A172 (cell line): ENCODE results near the gene TSPYL2. TPM values are rescaled to one million over a fixed set of nuclear protein-coding genes. Genes with fewer than 3 reads are reported as not detected.

Experiments
- DNase-seq: peaks from one replicate; pipeline ENCODE4 v3.0.0-alpha.2; 2015; ENCODE audit warnings: low spot score
- total RNA-seq: library from RNA; depleted of rRNA; stranded (reverse); fragments of >200 nt; shearing (Covaris generic); gene quantifications from 2 replicates; pipeline ENCODE4 v1.2.3, GENCODE V29; 2014; rRNA removed

Gene TSPYL2
- total RNA-seq: 8.5 and 9.4 TPM in 2 replicates

- DNase-seq: peak; percentile 87
These were observed at the start of gene TSPYL2 for GRCh38 chrX:53081925-53082772. TSPYL2 (plus strand) TSS chrX:53082367; CDS start chrX:53082499, 132 bp downstream.

- no peak for DNase-seq
These were observed 46.0 kb upstream of the TSPYL2 start for GRCh38 chrX:53036149-53036548.

- no peak for DNase-seq
These were observed 42.9 kb upstream of the TSPYL2 start for GRCh38 chrX:53039236-53039635.

DNA sequence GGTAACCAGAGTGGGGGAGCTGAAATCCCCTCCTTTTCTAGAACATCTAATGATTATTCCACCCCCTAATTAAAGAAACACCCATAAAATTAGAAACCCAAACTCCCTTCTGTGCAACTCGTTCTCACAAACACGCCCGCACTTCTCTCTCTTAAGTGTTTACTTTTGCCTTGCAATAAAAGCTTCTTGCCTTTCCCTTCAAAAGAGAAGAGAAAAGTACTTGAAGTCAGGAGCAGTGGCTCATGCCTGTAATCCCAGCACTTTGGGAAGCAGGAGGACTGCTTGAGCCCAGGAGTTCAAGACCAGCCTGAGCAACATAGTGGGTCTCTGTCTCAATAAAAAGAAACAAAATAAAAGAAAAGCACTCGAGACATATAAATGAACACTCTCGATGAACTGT lies 37.2 kb upstream of the TSPYL2 start:
- DNase-seq: no peak

DNA sequence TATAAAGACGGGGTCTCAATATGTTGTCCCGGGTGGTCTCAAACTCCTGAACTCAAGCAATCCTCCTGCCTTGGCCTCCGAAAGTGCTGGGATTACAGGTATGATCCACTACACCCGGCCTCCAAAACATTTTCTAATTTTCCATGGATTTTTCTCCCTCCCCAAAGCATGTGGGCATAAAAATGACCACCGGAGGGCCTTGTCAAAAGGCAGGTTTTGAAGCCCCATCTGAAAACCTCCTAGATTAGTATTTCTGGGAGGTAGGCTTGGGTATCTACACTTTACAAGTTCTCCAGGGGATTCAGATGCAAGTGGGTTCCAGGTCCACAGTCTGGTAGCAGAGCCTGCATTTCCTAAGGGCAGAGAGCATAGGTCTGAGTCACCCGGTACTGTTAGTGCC lies 34.9 kb upstream of the TSPYL2 start:
- no peak for DNase-seq

- DNase-seq: peak; percentile 37
These were observed 33.7 kb upstream of the TSPYL2 start, which contains the start of gene GPR173 for GRCh38 chrX:53048169-53049126. GPR173 (plus strand) TSS chrX:53048789; CDS start chrX:53076622, 27,833 bp downstream.

DNA sequence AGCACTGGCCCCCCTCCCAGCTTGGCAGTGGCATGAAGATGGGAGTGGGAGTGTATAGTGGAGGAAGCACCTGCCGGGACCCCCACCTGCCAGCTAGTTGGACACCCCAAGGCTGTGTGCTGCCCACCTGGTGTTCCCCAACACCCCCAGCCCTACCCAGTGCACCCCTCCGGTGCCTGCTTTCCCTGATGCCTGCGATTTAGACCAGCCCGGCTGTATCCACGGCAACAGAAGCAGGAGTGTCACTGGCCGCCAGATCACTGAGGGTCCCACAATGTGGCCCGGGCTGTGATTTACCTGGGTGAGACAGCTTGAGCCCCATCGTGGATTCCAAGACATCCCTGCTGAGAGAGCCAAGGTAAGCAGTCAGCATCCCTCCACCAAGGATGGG lies 33.0 kb upstream of the TSPYL2 start:
- DNase-seq: no peak

DNA sequence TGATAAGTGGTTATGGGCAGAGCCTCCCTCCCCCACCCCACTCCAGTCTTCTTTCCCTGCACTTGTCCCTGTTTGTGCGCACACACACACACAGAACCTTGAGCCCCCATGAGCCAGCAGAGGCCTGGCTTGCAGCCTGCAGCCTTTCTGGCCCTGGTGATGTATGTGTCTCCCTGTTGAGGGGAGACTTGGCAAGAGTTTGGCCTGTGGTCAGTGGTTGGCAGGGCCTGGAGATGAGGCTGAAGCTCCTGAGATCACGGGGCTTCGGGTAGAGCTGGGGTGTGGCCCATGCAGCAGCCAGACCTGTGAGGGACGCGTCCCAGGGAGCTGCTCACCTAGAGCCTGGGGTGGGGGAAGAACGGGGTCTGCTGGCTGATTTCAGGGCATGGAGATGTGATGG lies 31.3 kb upstream of the TSPYL2 start:
- no peak for DNase-seq

GRCh38 chrX:53055244-53055849 lies 26.8 kb upstream of the TSPYL2 start:
- no peak for DNase-seq

DNA sequence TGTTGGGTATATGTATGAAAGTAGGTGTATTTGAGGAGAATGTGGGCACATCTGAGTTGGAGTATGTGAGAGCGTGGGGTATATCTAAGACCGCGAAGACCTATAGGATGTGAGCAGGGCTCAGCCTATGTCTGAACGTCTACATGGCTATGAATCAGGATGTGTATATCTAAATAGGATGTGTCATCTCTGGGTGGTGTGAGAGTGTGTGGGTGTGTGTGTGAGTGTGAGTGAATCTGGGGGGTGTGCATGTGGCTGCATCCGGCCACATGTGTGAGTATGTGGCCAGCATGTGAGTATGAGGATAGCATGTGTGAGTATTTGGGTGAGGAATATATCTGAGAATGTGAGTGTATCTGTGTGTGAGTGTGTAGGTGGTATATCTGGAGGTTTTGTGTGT lies 25.9 kb upstream of the TSPYL2 start:
- no peak for DNase-seq

DNA sequence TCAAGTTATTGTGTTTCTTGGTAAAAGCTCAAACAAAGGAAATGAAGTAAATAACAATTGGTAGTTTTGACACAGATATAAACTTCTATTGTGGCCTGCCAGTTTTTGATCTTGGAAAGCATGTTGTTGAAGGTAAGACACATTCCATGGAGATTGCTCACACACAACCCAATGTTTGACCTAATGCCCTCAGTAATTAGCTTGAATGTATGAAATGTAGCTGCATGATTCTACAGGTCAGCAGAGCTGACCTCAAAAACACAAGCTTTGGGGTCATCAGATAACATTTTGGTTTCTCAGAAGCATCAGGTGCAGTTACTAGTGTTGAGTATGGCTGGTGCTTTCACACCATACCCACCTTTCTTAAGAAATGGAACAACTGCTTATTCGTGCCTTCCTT lies 17.1 kb upstream of the TSPYL2 start:
- DNase-seq: peak; percentile 22

DNA sequence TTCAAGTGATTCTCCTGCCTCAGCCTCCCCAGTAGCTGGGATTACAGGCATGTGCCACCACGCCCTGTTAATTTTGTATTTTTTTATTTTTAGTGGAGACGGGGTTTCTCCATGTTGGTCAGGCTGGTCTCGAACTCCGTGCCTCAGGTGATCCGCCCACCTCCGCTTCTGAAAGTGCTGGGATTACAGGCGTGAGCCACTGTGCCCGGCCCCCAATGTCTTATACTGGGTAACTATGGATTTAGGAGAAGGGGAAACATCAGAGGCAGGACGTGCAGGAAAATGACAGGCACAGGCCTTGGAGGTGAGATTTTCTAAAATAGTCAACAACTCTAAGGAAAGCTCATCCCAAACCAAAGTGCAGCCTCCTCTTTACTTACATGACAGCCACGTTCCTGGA lies 11.1 kb upstream of the TSPYL2 start:
- no peak for DNase-seq

DNA sequence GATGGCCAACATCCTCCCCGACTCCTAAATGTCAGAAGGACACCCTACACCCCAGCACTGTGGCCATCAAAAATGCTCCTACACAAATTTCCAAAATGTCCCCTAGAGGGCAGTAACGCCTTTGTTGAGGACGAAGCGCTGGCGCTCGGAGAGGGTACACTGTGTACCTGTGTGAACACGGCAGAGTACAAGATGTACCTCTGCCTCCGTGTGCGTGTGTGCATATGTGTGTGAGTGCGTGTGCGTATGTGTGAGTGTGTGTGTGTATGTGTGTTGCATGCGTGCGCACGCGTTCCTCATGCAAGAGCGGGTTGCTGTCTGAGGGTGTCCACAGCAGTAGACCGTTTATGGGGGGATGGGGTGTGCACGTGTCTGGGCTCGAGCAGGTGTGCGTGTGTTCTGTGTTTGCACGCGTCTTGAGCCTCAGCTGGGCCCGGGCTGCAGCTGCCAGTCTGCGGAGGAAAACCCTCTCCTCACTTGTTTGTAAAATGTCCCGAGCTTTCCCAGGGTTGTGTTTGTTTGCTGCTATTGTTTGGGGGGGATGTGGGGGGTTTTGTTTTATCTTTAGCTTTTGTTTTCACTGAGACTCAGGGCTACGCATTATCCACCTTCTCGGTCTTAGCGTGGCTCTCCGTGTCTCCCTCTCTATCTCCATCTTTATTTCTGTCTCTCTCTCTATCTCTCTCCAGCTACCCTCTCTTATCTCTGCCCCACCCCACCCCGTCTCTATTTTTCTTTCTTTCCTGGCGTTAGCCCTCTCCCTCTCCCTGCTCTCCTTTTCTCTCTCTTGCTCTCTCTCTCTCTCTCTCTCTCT lies 10.4 kb upstream of the TSPYL2 start:
- peak; percentile 41 for DNase-seq

DNA sequence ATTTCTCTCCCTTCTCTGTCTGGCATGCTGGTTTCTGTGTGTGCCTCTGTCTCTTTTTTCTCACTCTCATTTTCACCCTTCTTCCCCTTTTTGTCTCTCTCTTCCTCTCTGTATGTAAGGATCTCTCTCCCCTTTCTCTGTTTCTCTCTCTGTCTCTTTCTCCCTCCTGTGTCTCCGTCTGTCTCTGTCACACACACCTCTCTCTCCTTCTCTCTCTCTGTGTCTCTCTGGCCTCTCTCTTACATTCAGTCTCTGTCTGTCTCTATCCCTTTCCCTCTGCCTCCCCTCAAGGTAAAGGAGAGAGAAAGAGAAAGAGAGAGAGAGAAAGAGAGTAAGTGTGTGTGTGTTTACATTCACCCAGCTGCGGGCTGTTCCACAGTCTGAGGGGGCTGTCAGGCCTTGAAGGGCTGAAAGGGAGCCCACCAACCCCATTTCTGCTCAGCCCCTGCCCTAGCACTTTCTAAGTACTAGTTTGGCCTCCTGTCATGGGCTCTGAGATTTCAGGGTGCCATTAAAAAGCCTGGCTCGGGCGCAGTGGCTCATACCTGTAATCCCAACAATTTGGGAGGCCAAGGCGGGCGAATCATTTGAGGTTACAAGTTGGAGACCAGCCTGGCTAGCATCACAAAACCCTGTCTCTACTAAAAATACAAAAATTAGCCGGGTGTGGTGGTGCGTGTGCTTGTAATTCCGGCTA lies 9.6 kb upstream of the TSPYL2 start:
- DNase-seq: no peak

DNA sequence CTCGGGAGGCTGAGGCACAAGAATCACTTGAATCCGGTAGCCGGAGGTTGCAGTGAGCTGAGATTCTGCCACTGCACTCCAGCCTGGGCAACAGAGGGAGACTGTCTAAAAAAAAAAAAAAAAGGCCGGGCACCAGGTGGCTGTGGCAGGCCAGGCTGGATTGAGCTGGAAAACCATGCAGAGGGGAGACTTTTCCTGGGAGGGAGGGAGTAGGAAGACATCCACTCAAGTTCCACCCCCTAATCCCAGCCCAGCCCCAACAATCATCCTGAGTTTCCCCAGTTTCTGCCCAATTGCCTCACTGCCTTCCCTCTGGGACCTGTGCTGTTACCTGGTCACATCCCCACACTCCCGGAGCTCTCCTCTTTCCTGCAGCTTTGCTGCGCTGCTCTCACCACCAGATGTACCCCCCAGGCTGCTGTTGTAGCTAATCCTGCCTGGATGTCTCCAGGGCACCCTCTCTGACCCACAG lies 9.0 kb upstream of the TSPYL2 start:
- no peak for DNase-seq

DNA sequence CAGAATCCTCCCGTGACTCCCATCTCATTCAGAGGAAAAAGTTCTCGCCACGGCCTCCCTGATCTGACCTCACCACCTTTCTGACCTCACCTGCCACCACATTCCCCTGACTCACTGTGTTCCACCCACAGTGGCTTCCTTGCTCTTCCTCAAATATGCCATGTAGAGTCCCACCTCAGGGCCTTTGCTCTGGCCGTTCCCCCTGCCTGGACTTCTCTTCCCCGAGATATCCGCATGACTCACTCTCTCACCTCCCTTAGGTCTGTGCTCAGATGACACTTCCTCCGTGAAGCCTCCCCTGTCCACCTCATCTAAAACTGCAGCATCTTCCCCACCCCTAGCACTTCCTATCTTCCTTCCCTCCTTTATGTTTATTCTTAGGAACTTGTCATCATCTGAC lies 7.2 kb upstream of the TSPYL2 start:
- DNase-seq: peak; percentile 10

DNA sequence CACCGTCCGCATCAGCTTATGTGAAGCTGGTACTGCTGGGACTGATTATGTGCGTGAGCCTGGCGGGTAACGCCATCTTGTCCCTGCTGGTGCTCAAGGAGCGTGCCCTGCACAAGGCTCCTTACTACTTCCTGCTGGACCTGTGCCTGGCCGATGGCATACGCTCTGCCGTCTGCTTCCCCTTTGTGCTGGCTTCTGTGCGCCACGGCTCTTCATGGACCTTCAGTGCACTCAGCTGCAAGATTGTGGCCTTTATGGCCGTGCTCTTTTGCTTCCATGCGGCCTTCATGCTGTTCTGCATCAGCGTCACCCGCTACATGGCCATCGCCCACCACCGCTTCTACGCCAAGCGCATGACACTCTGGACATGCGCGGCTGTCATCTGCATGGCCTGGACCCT lies 5.5 kb upstream of the TSPYL2 start:
- DNase-seq: no peak

DNA sequence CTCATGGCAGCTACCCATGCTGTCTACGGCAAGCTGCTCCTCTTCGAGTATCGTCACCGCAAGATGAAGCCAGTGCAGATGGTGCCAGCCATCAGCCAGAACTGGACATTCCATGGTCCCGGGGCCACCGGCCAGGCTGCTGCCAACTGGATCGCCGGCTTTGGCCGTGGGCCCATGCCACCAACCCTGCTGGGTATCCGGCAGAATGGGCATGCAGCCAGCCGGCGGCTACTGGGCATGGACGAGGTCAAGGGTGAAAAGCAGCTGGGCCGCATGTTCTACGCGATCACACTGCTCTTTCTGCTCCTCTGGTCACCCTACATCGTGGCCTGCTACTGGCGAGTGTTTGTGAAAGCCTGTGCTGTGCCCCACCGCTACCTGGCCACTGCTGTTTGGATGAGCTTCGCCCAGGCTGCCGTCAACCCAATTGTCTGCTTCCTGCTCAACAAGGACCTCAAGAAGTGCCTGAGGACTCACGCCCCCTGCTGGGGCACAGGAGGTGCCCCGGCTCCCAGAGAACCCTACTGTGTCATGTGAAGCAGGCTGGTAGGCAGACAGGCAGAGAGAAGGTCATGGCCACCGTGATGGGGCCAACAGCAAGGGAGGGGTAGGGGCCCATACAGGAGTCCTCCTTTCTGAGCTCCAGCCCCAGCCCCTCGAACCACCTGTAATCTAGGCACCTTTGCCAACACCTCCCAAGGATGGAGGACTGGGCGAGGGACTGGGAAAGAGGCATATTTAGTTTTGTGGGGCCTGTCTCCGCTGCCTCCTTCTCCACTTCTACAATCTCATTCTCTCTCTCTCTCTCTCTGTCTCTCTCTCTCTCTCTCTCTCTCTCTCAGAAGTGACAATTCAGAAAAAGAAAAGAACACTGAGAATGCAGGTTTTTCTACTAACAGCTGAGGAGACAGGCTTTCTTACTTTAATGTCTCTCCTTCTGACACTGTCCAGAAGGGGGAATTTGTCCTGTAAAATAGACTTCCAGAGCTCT lies 4.7 kb upstream of the TSPYL2 start:
- DNase-seq: no peak

DNA sequence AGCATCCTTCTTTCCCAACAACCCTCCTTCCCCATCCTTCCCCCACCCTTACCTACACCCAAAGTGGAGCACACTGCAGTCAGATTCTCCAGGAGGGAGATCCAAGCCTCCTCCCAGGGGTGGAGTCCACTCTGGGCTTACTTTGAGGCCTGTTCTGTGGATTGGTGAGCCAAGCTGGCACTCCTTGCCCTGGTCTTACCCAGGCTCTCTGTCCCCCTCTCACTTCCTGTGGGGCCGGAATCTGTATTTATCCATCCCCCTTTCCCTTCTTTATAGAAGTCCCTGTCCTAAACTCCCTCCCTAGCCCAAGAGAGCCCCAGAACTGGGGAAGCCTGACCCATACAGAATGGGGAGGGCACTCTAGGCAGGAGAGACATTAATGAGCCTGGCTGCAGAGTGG lies 3.2 kb upstream of the TSPYL2 start:
- DNase-seq: no peak
